Pancreas (tissue), 10 donors: ENCODE data around the gene ELP1. TPM values are rescaled to one million over a fixed set of nuclear protein-coding genes. Genes with fewer than 3 reads are reported as not detected.
"Not testable (repeated sequence)": the region's sequence is repeated elsewhere in the genome, so short reads cannot be mapped to it uniquely, and the experiment has no call there.

ENCODE experiments used
- ATAC-seq, 4 donors: fragments of 200-7000 bp; cut with Tn5 transposase; one replicate each; pipeline versions ENCODE4 v1.8.0 to v1.9.1; 2020; ENCODE audit warnings: mild to moderate bottlenecking in 4 of 4, moderate library complexity in 4 of 4
- DNase-seq, 6 donors: peaks; one replicate each; pipeline ENCODE4 v3.0.0-alpha.2; 2020
- FAIRE-seq: peaks from 2 replicates; lab custom pipeline; 2012; peaks lifted over from hg19 to GRCh38; lab: Jason Lieb, UNC
- H3K27ac ChIP-seq, 4 donors: fragments of 200-600 bp; sonication (generic); 1 replicate in 3 of 4; 2 replicates in 1 of 4; pipeline versions ENCODE4 v1.5.0 to v1.8.0; 2020
- H3K27me3 ChIP-seq, 4 donors: fragments of 200-600 bp; one replicate each; pipeline ENCODE4 v1.8.0; 2021
- H3K36me3 ChIP-seq, 3 donors: fragments of 200-600 bp; sonication (generic) in 1 of 3; one replicate each; pipeline versions ENCODE4 v1.5.0 to v1.8.0; 2020 to 2021
- H3K4me1 ChIP-seq, 3 donors: fragments of 200-600 bp; one replicate each; pipeline ENCODE4 v1.8.0; 2021
- H3K4me3 ChIP-seq, 4 donors: fragments of 200-600 bp; sonication (generic) in 2 of 4; one replicate each; pipeline versions ENCODE4 v1.5.0 to v1.8.0; 2020 to 2021
- H3K9me3 ChIP-seq, 4 donors: fragments of 200-600 bp; one replicate each; pipeline ENCODE4 v1.8.0; 2021
- CTCF ChIP-seq, 4 donors: fragments of 200-600 bp; sonication (generic) in 3 of 4; IDR thresholded peaks; one replicate each; pipeline versions ENCODE4 v1.5.0 to v1.8.0; 2021; ENCODE audit warnings: antibody characterized with exemption in 4 of 4
- WGBS, 2 donors: extraction: QIAGEN DNeasy Blood & Tissue Kit; methylation state at CpG; one replicate each; pipeline ENCODE4 v1.1.7; 2013; 5-methylcytosine and 5-hydroxymethylcytosine counted together
- intact Hi-C, 3 donors: fragments of 100-400 bp; cut with DNase I; formaldehyde crosslinking; loops; one replicate each; pipeline versions ENCODE4 v1.11.1 to v1.14.2; 2022
- polyA plus RNA-seq, 2 donors: library from polyadenylated mRNA; stranded (reverse); fragments of 200-250 nt; gene quantifications; one replicate each; pipeline ENCODE4 v1.2.3, GENCODE V29; 2013
- total RNA-seq, 6 donors: library from RNA; stranded (reverse); fragmentation: NEBNext Ultra II Directional in 4 of 6; extraction: Animal tissue kit (Norgen Biotek cat#: 25700) in 4 of 6; gene quantifications; one replicate each; pipeline versions ENCODE4 v1.2.1 to v1.2.4, GENCODE V29; 2021 to 2023
- donor health status: healthy with polysubstance abuse.
- donor health status: DM: no; HTN: no; CAD: no; lungs with moderate emphysema.
- donor health status: DM: no; HTN: no; CAD: no.
- donor health status: control.
- donor health status: control.
- donor health status: Bipolar disorder and iron deficiency.
- donor health status: DM: yes; HTN: yes; CAD: no.
- donor health status: DM: no; HTN: no; CAD: no.
- donor health status: DM: no; HTN: no; CAD: no.
- donor health status: DM: yes; HTN: yes; CAD: no.

Gene ELP1
- total and polyA plus RNA-seq, 8 donors: 6.9 to 19.2 (median 10.0) TPM

GRCh38 chr9:108972626-108973209 lies 38.8 kb upstream of the ELP1 start:
- intact Hi-C loops: no loop called here
- no peaks in the 10 kb centered on the region for H3K9me3 ChIP-seq
- DNase-seq: no peak
- TF ChIP-seq CTCF (IDR thresholded peaks at IDR 0.05): no peak
- ATAC-seq: no peak
- no peak overlapping the region for H3K4me3 ChIP-seq
- no peaks in the 10 kb centered on the region for H3K27me3 ChIP-seq
- WGBS, 2 donors: 47 to 67% methylated on average over 2 of the region's 2 CpGs
- no peak for FAIRE-seq
- H3K27ac ChIP-seq: no peak overlapping the region
- no peaks in the 10 kb centered on the region for H3K36me3 ChIP-seq
- H3K4me1 ChIP-seq: peaks cover 6 to 9% (median 7%) of the 10 kb centered on the region in 3 donors

DNA sequence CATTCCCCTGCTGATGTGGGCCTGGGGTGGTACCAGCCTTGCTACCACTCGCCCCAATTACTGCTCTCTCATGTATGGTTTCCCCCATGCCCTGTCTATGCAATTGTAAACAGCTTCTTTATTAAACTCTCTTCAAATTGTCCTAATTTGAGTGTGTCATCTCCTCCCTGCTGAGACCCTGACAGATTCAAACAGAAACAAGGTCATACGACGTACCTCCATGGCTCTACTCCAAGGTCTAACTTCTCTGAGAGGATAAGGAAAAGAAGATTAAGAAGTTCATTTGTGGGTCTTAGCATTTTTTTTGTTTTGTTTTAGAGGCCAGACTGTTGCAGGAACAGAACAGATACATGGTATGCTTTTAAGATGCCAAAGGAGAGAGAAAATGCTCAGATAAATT lies 38.3 kb upstream of the ELP1 start:
- no peak overlapping the region for H3K27ac ChIP-seq
- no peak for FAIRE-seq
- H3K4me3 ChIP-seq: no peak overlapping the region
- no peak for ATAC-seq
- peaks cover 6 to 9% (median 7%) of the 10 kb centered on the region in 3 donors for H3K4me1 ChIP-seq
- no peak for TF ChIP-seq CTCF (IDR thresholded peaks at IDR 0.05)
- intact Hi-C loops: no loop called here
- no peak for DNase-seq
- 51 to 67% methylated on average over 3 of the region's 3 CpGs for WGBS, 2 donors
- H3K27me3 ChIP-seq: no peaks in the 10 kb centered on the region
- H3K9me3 ChIP-seq: no peaks in the 10 kb centered on the region
- H3K36me3 ChIP-seq: no peaks in the 10 kb centered on the region

- H3K9me3 ChIP-seq, H3K27me3 ChIP-seq, FAIRE-seq, H3K36me3 ChIP-seq, H3K4me1 ChIP-seq, H3K4me3 ChIP-seq, intact Hi-C loops, DNase-seq, H3K27ac ChIP-seq, ATAC-seq: not testable (repeated sequence)
- WGBS, 2 donors: 96 to 100% methylated on average over 2 of the region's 2 CpGs
These were observed 37.5 kb upstream of the ELP1 start for GRCh38 chr9:108971392-108971791.

DNA sequence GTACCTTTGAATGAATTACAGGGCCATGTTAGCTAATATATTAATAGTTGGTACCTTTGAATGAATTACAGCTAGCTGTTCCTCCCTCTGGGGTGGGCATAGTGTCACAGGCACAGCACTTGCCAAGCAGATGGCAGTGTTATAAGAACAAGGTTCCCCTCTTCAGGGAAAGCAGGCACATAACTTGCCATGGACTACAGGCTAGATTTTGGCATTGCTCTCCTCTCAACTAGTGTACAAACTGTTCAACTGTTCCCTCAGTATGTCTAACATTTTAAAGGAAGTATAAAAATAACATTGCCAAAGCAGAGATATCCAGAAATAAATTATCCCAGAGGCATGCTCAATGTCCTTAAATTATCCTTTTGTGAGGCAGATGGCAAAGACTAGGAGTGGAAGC lies 34.0 kb upstream of the ELP1 start:
- FAIRE-seq: no peak
- no peak for DNase-seq
- TF ChIP-seq CTCF (IDR thresholded peaks at IDR 0.05): no peak
- ATAC-seq: no peak
- Histone ChIP-seq H3K27ac (no peak overlapping the region), H3K27me3 (no peaks in the 10 kb centered on the region), H3K36me3 (no peaks in the 10 kb centered on the region), H3K4me3 (no peak overlapping the region), H3K4me1 (no peaks in the 10 kb centered on the region), H3K9me3 (no peaks in the 10 kb centered on the region)
- intact Hi-C loops: no loop called here

DNA sequence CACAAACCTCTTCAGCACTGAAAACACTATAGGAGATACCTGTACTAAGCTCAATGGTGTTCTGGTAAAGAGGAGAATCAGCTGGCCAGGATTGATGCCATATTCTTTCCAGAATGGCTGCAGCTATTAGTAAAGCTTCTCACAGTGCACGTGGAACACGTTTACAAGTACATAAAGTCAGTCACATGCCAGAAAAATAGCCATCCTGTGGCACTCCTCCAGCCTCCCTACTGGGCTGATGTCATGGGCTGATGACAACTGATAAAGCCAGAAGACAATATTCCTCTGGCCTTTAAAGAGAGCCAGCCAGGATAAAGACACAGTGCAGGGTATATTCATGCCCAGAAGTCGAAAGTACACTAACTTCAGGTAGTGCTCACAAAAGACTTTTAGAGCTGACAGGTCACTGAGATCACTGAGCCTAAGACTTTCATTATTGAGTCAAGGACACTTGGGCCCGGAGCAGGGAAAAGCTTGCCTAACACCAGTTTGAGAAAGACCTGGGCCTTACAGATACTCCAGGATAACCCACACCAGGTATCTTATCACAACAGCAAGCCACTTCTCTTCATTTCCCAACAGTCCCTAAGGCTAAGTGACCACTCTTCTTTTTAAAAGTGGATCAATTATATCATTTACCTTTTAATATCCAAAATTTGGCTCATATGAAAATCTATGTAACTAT lies 29.7 kb upstream of the ELP1 start:
- Histone ChIP-seq H3K9me3 (no peaks in the 10 kb centered on the region), H3K4me1 (no peaks in the 10 kb centered on the region), H3K27ac (no peak overlapping the region), H3K27me3 (no peaks in the 10 kb centered on the region), H3K4me3 (no peak overlapping the region), H3K36me3 (no peaks in the 10 kb centered on the region)
- TF ChIP-seq CTCF (IDR thresholded peaks at IDR 0.05): no peak
- no peak for FAIRE-seq
- intact Hi-C loops: no loop called here
- no peak for DNase-seq
- WGBS, 2 donors: 62 to 63% methylated on average over 4 of the region's 4 CpGs
- ATAC-seq: no peak
